Activated CD4-positive, alpha-beta T cell treated with anti-CD3 and anti-CD28 coated beads, Interleukin-2, amount 50 U/mL, for 48 hours (primary cell): ENCODE measurements around the gene OLFM2.
"Not testable (repeated sequence)": the region's sequence is repeated elsewhere in the genome, so short reads cannot be mapped to it uniquely, and the experiment has no call there.

Experiments
- DNase-seq, 2 experiments: peaks; one replicate each; pipeline ENCODE4 v3.0.0-alpha.2; 2020

OLFM2 gene

GRCh38 chr19:9936326-9937000, at the start of gene OLFM2:
Gene OLFM2, minus strand, starts transcription at chr19:9936515. Its CDS starts 149 bp downstream, at chr19:9936366.
- DNase-seq = no peak

- no peak for DNase-seq
Measured at GRCh38 chr19:9981406-9982260, 45.3 kb upstream of the OLFM2 start.

GRCh38 chr19:9972103-9972502, 35.8 kb upstream of the OLFM2 start:
- no peak for DNase-seq

GRCh38 chr19:9971166-9971897, 35.0 kb upstream of the OLFM2 start:
- no peak for DNase-seq

GRCh38 chr19:9970481-9970880, 34.2 kb upstream of the OLFM2 start:
- no peak for DNase-seq

- no peak for DNase-seq
Measured at GRCh38 chr19:9969688-9969975, 33.3 kb upstream of the OLFM2 start.

GRCh38 chr19:9968820-9969687, 32.7 kb upstream of the OLFM2 start:
- DNase-seq = no peak

- DNase-seq = no peak
Measured at GRCh38 chr19:9967326-9967725, 31.0 kb upstream of the OLFM2 start.

GRCh38 chr19:9966448-9966847, 30.1 kb upstream of the OLFM2 start:
- DNase-seq = no peak

GRCh38 chr19:9966024-9966423, 29.7 kb upstream of the OLFM2 start:
- no peak for DNase-seq

- no peak for DNase-seq
Measured at GRCh38 chr19:9962623-9963290, 26.4 kb upstream of the OLFM2 start.

GRCh38 chr19:9961103-9961502, 24.8 kb upstream of the OLFM2 start:
- no peak for DNase-seq

GRCh38 chr19:9958379-9958821, 22.1 kb upstream of the OLFM2 start:
- no peak for DNase-seq

- no peak for DNase-seq
Measured at GRCh38 chr19:9956956-9957355, 20.6 kb upstream of the OLFM2 start.

- no peak for DNase-seq
Measured at GRCh38 chr19:9953802-9954542, 17.7 kb upstream of the OLFM2 start.

GRCh38 chr19:9952276-9952675, 16.0 kb upstream of the OLFM2 start:
- DNase-seq = no peak

- no peak for DNase-seq
Measured at GRCh38 chr19:9947441-9947840, 11.1 kb upstream of the OLFM2 start.

GRCh38 chr19:9946528-9947125, 10.3 kb upstream of the OLFM2 start:
- not testable (repeated sequence) for DNase-seq

- no peak for DNase-seq
Measured at GRCh38 chr19:9945319-9945966, 9.1 kb upstream of the OLFM2 start.

- DNase-seq = no peak
Measured at GRCh38 chr19:9943744-9944143, 7.4 kb upstream of the OLFM2 start.
